GM18951 (cell line): ENCODE results near the gene RPL37.
A peak's percentile ranks its signal among the peaks of the same experiment; 100 is the strongest.
"Not testable (repeated sequence)": the region's sequence is repeated elsewhere in the genome, so short reads cannot be mapped to it uniquely, and the experiment has no call there.

Experiments used
- POLR2A ChIP-seq: IDR thresholded peaks from 4 replicates; pipeline ENCODE4 v1.6.1; 2011; ENCODE audit warnings: mild to moderate bottlenecking; ENCODE audit not compliant: insufficient read length, insufficient read depth; ENCODE audit errors: extremely low read depth
- in situ Hi-C: fragments of 300-500 bp; cut with MboI; formaldehyde crosslinking; loops from one replicate; pipeline ENCODE4 v1.12.0; 2022; ENCODE audit warnings: low sequenced_read_pairs, mixed read lengths, inconsistent platforms; ENCODE audit not compliant: unreplicated experiment

The RPL37 gene

GRCh38 chr5:40798012-40798800 is 36.8 kb downstream of the RPL37 start, which contains the start of gene PRKAA1:
PRKAA1 (minus strand) TSS chr5:40798374; CDS start chr5:40798189, 185 bp downstream.
- in situ Hi-C loops: no loop called here
- TF ChIP-seq POLR2A: peak; percentile 76

- in situ Hi-C loops: no loop called here
- TF ChIP-seq POLR2A: no peak
These were observed 37.6 kb downstream of the RPL37 start for GRCh38 chr5:40797273-40798011.

- in situ Hi-C loops: no loop called here
- TF ChIP-seq POLR2A: no peak
These were observed 38.5 kb downstream of the RPL37 start for GRCh38 chr5:40796487-40796889.

- in situ Hi-C loops: not testable (repeated sequence)
These were observed 40.1 kb downstream of the RPL37 start for GRCh38 chr5:40794877-40795276.

- in situ Hi-C loops: not testable (repeated sequence)
These were observed 40.7 kb downstream of the RPL37 start for GRCh38 chr5:40794340-40794739.

GRCh38 chr5:40792691-40793090 is 42.3 kb downstream of the RPL37 start:
- in situ Hi-C loops: not testable (repeated sequence)

GRCh38 chr5:40791715-40792139 is 43.3 kb downstream of the RPL37 start:
- TF ChIP-seq POLR2A: no peak
- in situ Hi-C loops: no loop called here

GRCh38 chr5:40790947-40791593 is 44.0 kb downstream of the RPL37 start:
- TF ChIP-seq POLR2A: no peak
- in situ Hi-C loops: no loop called here

- in situ Hi-C loops: not testable (repeated sequence)
These were observed 46.1 kb downstream of the RPL37 start for GRCh38 chr5:40788941-40789340.

GRCh38 chr5:40787986-40788385 is 47.0 kb downstream of the RPL37 start:
- TF ChIP-seq POLR2A: no peak
- in situ Hi-C loops: no loop called here

- in situ Hi-C loops: not testable (repeated sequence)
These were observed 48.4 kb downstream of the RPL37 start for GRCh38 chr5:40786664-40787063.

GRCh38 chr5:40784916-40785315 is 50.1 kb downstream of the RPL37 start:
- in situ Hi-C loops: no loop called here
- no peak for TF ChIP-seq POLR2A

- TF ChIP-seq POLR2A: no peak
- in situ Hi-C loops: no loop called here
These were observed 50.9 kb downstream of the RPL37 start for GRCh38 chr5:40784027-40784653.
